GM21737 (cell line): ENCODE results near the gene LHX3.

Source experiments
- ATAC-seq: cut with Tn5 transposase; IDR thresholded peaks from one replicate; pipeline ENCODE4 v1.9.1; 2021; ENCODE audit warnings: mild to moderate bottlenecking, moderate library complexity; ENCODE audit not compliant: unreplicated experiment

Gene LHX3

DNA sequence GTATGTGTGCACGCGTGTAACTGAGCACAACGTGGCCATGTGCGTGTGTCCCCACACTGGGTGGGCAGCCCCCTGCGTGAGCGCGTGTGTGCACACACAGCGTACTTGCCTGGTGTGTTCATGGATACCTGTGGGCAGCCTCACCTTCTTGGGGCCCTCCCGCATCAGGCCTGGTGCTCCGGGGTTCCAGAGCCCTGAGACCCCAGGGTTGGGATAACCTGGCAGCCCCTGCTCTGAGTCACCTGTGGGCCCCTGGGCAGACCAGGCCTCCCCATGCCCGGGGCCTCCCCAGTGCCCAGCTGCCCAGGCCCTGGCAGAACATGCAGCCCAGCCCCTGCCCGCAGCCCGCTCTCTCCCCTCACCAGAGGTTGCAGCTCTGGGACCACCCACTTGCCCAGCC lies 25.2 kb downstream of the LHX3 start:
- ATAC-seq: no peak

DNA sequence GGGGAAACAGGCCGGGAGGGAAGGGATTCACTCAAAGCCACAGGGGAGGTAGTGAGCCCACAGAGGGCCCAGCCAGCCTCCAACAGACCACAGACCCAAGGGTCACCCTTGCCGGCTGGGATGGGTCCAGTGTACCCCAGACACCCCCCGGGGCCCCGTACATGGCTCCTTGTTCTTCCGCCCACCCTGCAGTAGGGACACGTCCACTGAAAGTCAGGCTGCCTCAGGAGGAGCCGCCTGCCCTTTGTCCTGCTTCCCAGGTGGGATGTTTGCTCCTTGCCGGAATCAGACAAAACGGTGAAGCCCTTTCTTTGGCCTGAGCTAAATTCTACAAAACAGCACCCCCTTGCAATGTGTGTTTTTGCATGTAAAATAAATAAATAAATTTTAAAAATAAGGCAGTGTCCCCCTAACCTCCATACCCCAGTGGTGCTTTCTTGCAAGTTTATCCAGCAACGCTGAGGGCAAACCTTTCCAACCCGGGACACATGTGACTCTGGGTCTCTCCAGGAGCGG lies 25.8 kb downstream of the LHX3 start:
- ATAC-seq: no peak

DNA sequence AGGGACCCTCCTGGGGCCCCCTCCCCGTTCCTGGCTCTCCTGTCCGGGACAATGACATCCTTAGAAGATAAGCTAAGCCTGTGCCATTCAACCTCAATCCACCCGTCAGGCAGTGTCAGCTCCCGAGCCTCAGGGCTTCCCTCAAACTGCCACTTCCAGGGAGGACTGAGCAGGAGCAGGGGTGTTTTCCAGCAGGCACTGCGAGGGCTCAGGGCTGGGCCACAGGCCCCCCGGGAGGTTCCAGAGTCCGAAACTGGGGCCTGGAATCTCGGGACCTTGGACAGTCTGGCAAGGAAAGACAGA lies 26.2 kb downstream of the LHX3 start:
- ATAC-seq: no peak

DNA sequence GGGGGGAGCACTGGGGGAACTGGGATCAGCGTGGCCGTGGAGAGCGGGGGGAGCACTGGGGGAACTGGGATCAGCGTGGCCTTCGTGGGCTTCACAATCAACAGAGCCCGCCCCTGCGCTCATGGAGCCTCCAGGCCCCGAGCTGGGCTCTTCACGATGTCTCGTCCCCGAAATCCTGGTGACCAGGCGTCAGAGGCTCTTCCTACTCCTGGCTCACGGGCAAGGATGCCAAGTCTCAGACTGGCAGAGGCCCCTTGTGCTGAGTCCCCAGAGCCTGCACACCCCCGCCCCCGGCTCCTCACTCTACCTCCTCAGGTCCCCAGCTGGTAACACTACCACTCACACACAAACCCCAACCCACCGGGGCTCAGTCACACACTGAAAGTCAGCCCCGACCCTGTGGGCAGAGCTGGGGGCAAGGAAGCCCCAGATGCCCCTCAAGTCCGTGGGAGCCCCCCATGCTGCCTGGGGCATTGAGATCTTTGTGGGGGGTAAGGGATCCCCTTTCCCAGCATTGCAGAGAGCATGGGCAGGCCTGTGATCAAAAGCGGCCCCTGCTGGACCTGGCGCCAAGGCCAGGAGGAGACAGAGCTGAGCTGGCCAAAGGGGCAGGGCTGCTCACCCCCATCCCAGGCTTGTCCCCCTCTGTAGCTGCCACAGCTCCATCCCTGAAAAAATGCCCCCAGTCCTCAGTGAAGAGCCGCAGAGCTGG lies 26.7 kb downstream of the LHX3 start:
- no peak for ATAC-seq

DNA sequence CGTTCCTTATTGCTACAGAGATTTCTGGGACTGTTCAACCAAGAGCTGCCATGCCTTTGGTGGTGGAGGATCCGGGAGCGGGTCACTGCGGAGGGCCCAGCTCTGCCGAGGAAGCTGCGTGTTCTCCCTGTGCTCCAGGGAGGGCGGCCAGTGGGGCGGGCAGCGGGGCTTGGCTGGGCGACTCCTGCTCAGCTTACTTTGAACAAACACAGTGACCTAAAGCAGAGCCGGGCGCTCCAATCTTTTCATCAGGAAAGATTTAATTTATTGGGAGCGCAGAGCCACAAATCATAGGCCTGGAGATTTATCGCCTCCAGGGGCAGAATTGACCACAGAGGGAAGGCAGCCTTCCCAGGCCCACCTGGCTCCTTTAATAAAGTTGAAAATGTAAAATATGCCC lies 27.7 kb downstream of the LHX3 start:
- ATAC-seq: no peak

DNA sequence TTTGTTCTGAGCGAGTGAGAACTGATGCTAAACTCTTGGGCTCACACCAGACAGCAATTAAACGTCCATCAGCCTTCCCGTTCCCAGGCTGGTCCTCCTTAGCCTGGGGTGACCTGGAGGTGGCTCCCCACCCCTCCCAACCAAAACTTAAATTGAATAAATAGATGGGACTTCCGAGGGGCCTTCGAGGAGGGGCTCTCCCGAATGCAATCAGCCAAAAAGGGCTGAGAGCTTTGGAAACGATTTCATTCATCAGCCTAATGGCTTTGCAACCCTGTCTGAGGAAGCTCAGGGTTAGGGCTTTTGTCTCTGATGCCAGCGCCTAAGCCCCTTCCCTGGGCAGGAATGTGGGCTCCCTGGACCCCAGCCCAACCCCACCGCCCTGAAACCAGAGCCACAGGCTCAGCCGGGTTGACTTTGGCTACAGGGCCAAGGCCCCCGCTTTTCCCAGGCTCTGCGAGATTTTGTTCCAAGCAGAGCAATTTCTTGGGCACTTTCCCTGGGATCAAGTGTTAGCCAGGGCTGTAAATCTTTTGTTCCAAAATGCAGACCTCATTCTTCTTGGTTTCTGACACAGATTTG lies 29.2 kb downstream of the LHX3 start:
- no peak for ATAC-seq

DNA sequence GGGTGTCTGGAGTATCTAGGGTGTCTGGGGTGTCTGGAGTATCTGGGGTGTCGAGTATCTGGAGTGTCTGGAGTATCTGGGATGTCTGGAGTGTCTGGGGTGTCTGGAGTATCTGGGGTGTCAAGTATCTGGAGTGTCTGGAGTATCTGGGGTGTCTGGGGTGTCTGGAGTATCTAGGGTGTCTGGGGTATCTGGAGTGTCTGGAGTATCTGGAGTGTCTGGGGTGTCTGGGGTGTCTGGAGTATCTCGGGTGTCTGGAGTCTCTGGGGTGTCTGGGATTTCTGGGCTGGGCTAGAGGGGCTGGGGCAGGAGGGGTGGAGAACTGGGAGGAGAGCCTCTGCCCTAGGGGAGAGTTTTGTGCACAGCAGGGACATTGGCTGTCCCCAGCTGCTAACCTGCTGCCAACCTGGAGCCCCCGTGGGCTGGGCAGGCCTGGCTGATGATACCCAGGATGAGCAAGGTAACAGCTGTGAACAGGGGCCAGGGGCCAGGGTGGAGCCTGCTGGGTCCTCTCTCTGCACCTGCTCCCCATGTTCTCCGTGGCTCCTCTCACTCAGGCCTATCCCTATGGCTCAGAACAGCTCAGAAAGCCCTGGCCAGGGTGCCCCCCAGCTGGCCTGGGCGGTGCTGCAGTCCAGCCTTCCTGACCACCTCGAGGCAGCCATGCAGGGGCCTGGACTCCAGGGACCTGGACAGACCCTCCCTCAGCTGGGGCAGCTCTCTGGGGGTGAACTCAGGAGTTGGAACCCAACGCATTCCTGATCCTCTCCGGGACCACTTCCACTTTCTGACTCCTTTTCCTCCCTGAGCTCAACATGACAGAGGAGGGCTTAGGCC lies 29.9 kb downstream of the LHX3 start:
- no peak for ATAC-seq

DNA sequence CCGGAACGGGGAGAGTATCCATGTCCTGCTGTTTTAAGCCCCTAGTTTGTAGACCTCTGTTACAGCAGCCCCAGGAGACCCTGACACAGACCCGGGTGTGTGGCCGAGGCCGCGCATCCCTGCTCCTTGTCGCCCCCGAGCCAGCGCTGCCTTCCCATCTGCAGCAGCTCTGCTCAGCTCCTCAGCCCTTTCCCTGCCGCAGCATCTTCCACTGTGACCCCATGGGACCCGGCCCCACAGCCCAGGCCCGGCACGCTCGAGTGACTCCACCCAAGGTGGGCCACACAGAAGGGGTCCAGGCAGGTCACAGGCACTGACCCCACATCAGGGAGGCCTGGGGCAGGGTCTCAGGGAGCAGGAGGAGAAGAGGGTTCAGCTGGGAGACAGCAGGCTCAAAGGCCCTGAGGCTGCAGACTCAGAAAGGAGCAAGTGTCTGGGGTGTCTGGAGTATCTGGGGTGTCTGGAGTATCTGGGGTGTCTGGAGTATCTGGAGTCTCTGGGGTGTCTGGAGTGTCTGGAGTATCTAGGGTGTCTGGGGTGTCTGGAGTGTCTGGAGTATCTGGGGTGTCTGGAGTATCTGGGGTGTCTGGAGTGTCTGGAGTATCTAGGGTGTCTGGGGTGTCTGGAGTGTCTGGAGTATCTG lies 31.2 kb downstream of the LHX3 start:
- ATAC-seq: no peak

DNA sequence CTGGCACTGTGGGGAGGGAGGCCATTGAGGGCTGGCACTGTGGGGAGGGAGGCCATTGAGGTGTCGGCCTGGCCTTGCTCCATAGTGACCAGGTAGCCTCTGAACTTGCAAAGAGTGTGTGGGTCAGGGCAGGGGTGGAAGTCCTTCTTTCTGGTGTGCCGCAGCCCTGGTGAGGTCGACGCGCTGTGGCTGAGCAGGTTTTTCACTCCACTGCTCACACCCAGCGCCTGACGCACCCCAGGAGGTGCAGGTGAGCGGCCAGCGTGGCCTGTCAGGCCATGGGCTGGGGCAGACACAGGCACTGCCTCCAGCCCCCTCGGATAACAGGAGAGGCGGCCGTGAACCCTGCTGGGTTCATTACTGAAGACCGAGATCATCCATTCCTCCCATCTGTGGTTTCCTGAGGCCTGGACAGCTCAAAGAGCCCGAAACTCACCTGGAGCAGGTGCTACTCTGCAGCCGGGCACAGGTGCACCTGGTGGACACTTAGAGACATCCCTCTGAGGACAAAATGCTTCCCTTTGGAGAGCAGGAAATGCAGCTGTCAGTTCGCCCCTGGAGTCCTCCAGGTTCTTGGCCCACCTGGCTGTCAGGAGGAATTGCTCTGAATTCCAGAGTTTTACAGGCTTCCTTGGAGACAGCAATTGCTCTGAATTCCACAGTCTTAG lies 32.4 kb downstream of the LHX3 start:
- ATAC-seq: no peak

DNA sequence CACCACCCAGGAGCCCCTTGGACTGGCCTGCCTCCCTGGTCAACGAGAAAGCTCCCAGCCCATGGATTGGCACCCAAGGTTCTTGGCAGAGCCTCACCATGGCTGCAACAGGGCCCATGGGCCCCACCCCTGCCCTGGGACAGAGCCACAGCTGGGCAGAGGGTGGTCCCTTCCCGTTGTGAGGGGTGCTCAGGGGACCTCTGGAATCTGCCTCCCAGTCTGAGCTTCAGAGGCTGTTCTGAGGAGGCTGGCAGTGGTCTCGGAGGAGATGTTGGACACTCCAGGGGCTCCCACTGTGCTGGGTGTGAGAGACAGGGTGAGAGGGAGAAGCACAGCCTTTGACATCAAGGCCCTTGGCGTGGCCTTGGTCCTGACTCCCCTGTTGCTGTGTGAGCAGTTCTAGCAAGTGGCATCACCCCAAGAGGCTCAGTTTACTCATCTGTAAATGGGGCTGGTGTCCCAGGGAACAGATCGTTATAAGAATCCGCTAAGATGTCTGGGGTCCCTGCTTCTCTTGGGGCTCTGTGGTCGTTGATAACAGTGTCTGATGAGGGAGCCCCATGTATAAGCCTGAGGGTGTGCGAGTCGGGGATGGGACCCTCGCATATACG lies 33.0 kb downstream of the LHX3 start:
- ATAC-seq: no peak

DNA sequence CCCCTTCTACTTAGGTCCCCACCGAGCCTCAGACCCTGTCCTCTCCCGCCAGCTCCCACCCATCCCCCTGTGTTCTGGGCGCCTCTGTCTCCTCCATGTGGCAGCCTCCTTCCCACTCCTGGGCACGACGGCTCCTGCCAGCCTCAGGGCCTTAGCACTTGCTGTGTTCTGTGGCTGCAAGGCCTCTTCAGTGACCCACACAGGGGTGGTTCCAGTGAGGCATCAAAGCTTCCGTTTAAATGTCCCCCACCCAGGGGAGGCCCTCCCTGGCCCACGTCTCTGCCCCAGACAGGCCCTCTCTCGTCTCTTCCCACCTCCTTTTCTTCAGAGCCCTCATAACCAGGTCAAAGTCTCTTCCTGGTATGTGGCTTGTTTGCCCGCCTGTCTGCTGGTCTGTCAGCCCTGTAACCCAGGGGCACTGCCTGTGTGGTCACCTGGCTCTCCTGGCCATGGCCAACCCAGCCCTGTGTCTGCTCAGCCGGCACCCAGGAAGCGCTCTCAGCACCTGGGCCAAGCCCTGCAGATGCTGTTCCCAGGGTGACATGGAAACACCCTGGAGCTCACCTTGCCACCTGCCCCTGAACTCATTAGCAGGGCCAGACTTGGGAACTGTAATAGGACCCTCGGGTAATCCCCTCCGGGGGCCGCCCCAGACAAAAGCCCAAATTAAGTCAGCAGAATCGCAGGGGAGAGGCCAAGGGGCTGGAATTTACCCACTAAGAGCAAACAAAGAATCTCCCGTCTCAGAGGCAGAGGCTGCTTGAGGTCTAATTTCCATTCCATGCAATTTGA lies 33.7 kb downstream of the LHX3 start:
- ATAC-seq: no peak

DNA sequence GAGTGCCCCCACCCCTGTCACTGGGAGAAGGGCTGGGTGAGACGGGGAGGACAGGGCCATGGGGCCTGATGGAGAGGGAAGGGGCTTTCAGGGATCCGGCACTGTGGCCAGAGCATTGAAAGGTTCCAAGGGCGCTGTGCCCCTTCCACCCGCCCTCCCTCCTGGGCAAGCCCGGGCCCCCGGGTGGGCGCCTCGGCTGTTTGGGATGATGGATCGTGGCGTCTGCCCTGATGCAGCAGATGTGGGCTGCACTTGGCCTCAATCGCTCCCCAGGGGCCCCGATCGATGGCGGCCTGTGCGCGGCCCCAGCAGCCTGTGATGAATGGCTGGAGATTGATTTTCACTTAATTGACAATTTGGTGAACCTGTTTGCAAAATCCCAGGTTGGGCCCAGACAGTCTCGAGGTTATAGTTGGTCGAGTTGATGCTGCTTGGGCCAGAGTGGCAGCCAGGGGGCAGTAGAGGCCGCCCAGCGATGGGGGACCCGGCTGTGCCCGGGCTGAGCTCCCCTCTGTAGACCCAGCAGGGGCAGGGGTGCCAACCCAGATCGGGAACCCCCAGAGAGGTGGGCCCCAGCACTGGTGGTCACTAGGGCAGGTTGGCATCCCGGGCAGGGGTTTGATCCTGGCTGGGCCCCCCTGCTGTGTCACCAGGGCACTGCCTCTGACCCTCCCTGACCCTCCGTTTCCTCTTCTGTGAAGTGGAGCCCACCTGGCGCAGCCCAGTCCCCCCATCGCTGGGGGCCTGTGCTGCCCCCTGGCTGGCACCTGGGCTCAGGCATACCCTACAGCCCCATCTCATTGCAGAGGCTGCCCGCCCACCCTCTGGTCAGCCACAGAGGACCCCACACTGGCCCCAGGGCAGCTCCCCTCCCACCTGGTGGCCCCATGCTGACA lies 34.7 kb downstream of the LHX3 start:
- ATAC-seq: no peak

DNA sequence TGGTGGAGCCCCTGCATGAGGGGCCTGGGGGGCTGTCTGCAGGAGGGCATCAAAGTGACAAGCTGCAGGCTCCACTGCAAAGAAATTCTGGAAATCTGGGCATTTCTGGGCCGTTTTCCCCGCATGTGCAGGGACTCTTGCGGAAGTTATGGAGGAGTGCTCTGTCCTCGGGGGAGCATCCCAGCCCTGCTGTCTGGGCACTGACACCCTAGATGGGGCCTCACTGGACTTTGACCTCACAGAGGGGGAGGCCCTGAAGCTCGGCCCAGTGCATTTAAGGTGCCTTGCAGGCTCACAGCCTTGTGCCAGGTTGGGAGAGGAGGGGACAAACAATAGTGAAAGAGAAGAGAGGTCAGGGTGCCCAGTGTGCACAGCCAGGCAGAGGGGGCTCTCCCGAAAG lies 35.4 kb downstream of the LHX3 start:
- no peak for ATAC-seq

DNA sequence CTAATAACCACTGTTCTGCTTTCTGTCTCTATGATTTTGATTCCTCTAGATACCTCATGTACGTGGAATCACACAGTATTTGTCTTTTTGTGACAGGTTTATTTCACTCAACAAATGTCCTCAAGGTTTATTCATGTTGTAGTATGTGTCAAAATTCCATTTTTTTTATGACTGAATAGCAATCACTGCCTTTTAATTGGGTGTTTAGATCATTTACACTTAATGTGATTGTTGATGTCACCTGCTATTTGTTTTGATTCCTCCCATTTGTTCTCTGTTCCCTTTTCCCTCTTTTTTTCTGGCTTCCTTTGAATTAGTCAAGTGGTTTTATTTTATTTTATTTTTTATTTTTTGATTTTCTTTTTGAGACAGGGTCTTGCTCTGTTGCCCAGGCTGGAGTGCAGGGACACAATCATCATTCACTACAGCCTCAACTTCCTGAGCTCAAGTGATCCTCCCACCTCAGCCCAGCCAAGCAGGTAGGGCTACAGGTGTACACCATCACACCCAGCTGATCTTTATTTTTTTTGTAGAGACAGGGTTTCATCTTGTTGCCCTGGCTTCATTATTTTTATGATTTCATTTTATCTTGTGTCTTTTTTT lies 41.6 kb downstream of the LHX3 start:
- ATAC-seq: no peak

DNA sequence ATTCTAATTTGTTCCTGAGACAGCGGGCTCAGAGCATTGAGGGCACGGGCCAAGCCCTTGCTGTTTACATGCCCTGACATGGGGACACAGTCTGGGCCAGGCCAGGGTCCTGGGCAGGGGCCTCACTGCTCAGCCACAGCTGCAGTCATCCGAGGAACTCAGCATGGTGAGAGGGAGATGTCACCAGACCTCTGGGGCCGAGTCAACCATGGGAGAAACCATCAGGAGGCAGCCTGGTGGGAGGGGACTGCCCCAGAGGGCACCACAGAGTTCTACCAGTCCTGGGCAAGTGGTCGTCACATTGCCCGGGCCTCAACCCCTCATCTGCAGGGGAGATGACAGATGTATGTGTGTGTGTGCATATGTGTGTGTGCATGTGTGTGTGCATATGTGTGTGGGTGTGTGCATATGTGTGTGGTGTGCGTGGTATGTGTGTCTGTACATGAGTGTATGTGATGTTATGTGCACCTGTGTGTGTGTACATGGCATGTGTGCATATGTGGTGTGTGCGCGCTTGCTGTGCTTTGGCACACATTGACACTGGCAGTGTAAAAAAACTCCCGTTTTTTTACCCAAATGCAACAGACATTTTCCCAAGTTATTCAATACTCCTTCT lies 43.8 kb downstream of the LHX3 start:
- no peak for ATAC-seq

DNA sequence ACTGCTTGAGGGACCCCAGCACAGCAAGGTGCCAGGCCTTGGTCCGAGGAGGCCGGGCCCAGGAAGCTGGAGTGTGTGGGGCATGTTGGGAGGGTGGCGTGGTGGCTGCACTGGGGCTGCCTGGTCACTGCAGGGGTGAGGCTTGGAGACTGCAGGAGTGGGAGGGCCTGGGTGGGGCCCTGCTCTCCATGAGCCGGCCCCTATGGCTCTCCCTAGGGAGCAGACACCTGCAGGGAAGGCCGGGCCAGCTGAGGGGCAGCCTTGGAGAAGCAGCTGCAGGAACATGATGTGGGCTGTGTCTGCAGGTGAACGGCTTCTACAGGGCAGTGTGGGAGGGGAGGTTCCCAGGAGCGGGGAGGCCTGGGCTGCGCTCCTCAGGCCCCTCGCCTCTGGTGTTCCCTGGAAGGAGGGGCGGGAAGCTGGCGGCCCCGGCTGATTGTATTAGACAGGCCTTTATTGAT lies 44.5 kb downstream of the LHX3 start:
- no peak for ATAC-seq

DNA sequence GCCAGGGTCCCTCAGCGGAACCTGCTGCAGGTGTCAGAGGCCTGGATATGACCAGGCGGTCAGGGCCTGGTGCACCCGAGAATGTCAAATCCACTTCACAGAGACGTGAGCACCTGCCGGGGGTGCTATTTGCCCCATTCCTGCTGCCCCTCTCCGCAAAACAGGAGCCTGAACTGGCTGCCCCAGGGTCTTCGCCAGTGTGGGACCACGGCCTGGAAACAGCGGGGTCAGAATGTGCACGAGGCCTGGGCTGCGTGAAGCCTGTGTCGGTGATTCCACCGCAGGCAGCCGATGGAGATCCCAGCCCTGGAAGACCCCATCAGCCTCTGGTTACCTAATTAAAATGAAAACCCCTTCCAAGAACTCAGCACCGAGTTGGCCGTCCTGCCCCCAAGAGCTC lies 45.1 kb downstream of the LHX3 start:
- no peak for ATAC-seq
